NOMO-1 treated with dmso at 0.1 percent for 144 hours (cell line): ENCODE measurements around the gene FGF9.

ENCODE experiments used
- DNase-seq: peaks from one replicate; lab custom pipeline; 2025; ENCODE audit not compliant: unreplicated experiment; lab: John Stamatoyannopoulos, UW

Gene FGF9

GRCh38 chr13:21752501-21752900 is 81.6 kb downstream of the FGF9 start:
- no peak for DNase-seq

GRCh38 chr13:21753117-21753729 is 82.3 kb downstream of the FGF9 start:
- DNase-seq = no peak
